ENCODE data around the gene FAM200B.

The FAM200B gene

GRCh38 chr4:15668566-15669435 lies 12.8 kb upstream of the FAM200B start:
- DNase-seq = no peak

GRCh38 chr4:15670576-15670975 lies 11.1 kb upstream of the FAM200B start:
- DNase-seq = no peak

GRCh38 chr4:15672101-15672500 lies 9.5 kb upstream of the FAM200B start:
- DNase-seq = no peak

- no peak for DNase-seq
Observed at GRCh38 chr4:15673337-15673736, 8.3 kb upstream of the FAM200B start.

DNA sequence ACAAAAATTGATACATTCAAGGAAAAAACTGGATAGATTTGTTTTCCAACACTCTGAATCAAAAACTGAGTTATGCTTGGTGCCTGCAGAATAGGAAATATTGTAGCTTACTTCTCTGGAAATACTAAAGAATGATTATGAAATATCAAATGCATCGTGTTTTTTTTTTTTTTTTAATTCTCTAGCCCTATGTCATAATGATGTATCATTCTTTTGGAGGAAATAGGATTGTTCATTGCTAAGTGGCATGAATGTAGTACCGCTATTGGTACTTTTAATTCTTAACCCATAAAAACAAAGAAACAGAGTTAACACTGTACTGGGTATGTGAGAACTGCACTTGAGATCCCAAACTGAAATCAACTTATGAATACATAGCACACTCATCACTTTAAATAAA lies 7.6 kb upstream of the FAM200B start:
- DNase-seq = no peak

GRCh38 chr4:15674926-15675325 lies 6.7 kb upstream of the FAM200B start:
- DNase-seq = no peak

DNA sequence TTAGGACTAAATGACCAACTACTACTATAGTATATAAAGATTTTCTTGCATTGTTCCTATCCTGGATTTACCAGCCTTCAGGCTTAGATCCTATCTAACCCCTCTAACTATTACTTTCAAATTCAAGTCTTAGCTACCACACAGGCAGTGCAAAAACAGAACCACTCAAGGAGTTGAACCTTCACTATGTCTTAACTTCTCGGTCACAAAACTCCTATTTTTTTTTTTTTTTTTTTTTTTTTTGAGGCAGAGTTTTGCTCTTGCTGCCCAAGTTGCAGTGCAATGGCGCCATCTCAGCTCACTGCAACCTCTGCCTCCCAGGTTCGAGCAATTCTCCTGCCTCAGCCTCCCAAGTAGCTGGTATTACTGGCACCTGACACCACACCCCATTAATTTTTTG lies 6.3 kb upstream of the FAM200B start:
- DNase-seq = no peak

GRCh38 chr4:15676039-15676438 lies 5.6 kb upstream of the FAM200B start:
- DNase-seq = no peak

DNA sequence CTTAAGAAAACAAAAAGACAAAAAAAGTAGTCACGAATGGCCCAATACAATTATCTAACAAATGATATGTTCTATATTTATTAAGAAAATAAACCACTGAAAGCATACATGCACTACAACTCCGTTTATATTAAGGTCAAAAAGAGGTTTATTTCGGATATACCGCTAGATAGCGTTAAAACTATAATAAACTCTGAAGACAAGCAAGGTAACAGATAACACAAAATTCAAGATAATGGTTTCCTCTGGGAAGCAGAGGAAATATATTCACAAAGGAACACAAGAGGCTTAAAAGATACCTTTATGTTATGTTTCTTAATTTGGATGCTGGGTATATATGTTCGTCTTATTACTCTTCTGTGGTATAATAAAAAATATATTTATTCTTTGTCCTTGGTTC lies 4.7 kb upstream of the FAM200B start:
- DNase-seq = no peak

- peak in 1 of 3 experiments; percentile 3 for DNase-seq
Observed at GRCh38 chr4:15677507-15677988, 4.1 kb upstream of the FAM200B start.

GRCh38 chr4:15681067-15681371 lies 608 bp upstream of the FAM200B start:
- no peak for DNase-seq

DNA sequence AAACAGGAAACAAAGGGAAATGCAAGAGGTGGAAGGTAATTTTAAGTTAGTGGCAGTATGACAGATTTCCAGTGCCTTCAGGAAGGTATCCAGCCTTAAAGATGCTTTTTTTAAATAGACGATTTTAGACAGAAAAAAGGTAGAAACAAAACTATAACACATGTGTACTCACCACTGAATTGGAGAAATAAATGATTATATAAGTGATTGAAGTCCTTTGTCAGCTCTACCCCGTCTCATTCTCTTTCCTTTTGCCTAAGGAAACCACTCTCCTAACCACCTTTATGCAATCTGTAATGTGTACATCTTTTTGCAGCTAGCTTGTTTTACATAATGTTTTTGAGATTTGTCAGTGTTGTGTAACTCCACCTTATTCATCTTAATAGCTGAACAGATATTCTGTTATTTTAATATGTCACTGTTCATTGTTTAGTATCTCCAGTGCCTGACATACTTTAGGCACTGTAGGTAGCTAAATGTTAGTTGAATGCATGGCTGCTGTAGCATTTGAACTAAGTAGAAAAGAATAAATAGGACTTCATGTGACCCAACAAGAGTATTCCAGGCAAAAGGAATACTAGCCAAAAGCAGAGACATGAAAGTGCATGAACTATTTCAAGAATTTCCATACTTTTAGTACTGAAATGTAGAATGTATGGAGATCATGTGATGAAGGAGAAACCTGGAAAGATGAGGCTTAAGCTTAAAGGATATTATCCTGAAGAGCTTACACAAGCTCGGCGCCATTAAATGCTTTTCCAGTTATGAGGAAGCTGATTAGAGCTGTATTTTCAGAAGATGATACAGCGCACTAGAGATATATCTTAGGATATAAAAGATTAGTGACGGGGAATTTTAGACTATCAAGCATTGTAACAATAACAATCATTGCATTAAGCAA lies 865 bp downstream of the FAM200B start:
- peak in 1 of 3 experiments; percentile 66 for DNase-seq

DNA sequence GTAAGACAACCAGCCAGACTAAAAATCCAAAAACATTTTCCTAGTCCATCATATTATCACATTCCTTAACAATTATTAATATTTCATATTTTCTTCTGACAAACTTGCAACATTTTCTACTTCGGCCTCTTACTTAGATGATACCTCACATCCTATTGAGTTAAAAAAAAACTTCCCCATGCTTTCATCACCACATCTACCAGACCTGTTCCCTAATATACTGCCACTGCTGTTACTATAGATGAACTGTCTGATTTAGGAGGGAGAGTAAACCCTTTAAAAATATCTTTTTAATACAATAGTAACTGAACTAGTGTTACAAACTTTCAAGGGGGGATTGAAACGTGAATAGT lies 1.5 kb downstream of the FAM200B start:
- no peak for DNase-seq

GRCh38 chr4:15684498-15684897 lies 2.9 kb downstream of the FAM200B start:
- no peak for DNase-seq

DNA sequence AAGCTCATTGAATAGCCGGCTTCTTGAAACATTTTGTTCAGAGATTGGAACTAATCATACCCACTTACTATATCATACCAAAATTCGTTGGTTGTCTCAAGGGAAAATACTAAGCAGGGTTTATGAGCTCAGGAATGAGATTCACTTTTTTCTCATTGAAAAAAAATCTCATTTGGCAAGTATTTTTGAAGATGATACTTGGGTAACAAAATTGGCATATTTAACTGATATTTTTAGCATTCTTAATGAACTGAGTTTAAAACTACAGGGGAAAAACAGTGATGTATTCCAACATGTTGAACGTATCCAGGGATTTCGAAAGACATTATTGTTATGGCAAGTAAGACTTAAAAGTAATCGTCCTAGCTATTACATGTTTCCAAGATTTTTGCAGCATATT lies 6.4 kb downstream of the FAM200B start:
- no peak for DNase-seq

DNA sequence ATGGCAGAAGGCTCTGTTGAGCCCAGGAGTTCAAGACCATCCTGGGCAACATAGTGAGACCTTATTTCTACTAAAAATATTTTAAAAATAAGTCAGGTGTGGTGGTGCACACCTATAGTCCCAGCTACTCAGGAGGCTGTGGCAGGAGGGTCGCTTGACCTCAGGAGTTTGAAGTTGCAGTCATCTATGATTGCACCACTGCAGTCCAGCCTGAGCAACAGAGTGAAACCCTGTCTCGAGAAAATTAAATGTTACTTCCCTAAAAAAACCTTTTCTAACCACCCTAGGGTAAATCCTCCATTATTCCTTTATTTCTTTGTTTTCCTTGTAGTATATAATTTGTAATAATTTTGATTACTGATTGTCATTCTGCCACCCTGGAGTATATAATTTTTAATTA lies 7.9 kb downstream of the FAM200B start:
- no peak for DNase-seq

- DNase-seq = no peak
Observed at GRCh38 chr4:15690020-15690809, 8.6 kb downstream of the FAM200B start.

DNA sequence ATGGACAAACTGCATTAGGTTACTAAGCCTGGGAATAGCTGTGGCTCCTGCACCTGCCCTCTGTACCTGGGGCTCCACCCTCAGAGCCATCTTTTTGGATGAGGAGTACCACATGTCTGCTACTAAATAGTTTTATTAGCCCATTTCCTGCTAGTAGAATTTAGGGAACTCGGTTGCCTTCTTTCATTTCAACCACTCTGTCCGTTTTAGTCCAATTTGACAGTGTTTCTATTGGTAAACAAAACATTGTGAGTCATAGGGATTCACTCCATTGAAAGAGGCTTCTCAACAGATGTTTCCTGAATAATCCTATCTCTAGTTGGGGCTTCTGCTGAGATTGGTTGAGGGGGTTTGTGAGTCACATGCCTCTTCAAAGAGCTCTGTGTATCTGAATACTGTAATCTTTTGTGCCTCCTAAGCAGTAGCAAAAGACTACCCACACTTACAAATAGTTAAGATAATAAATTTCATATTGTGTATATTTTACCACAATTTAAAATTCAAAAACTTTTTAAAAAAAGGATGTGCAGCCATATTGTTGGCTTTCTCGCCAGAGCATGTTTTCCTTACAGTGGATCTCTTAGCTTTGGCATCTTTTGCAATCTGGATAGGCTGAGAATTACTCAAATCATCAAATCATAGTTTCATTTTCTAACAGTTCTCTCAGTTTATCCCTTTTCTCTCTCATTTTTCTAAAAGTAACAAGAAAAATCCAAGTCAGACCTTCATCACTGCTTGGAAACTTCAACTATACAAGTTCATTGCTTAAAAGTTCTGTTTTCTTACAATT lies 9.9 kb downstream of the FAM200B start:
- DNase-seq = no peak

DNA sequence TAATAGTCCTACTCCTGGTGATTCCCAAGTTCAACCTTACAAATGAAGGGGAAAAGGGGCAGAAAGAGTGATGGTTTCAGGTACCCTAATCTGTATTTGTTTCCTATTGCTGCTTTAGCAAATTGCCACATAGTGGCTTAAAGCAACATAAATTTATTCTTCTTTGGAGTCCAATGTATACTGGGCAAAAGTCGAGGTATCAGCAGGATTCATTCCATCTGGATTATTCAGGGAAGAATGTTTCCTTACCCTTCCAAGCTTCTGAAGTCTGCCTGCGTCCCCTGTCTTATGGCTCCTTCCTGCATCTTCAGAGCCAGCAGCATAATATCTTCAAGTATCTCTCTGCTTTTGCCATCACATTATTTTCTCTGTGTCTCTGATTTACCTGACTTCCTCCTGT lies 11.0 kb downstream of the FAM200B start:
- no peak for DNase-seq

DNA sequence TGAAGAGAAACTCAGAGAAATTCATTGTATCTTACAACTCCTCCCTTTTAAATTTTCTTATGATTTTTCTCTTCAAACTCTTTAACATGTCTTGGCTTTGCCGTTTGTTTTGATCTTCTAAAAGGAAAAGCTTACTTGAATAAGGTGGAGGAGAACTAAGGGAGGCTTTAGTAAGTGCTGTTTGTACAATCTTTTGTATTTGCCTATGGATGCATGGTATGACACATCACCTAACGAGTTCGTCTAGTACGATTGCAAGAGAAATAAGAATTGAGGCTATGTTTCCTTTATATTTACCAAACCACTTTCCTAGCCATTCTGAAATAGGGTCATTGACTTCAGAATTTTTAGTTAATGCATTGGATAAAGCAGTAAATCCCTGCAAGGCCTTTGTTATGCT lies 12.8 kb downstream of the FAM200B start:
- DNase-seq = no peak

GRCh38 chr4:15695240-15695699 lies 13.6 kb downstream of the FAM200B start:
- DNase-seq = peak in 1 of 3 experiments; percentile 90

DNA sequence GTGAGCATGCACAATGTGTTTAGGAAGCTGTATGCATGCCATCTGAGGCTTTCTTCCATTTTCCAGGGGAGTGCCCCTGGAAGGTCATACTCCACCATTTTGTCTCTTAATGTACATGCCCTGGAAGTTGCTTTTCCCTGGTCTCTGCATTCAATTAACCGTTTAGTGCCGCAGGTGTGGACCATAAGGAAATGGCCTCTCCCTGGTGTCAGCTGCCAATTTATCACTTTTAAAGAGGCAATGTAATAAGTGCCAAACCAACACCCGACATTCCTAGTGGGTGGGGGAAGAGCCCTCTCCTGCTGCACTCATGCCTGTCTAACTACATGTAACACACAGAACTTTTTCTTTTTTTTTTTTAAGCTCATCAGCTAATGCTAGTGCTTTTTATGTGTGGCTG lies 14.1 kb downstream of the FAM200B start:
- peak in 1 of 3 experiments; percentile 48 for DNase-seq

Data from NCI-H1417 (cell line).